Ishikawa (cell line): ENCODE measurements around the gene CCP110.

ENCODE experiments used
- CEBPB ChIP-seq: IDR thresholded peaks from 2 replicates; pipeline ENCODE4 v1.6.1; 2012
- CREB1 ChIP-seq: IDR thresholded peaks from 2 replicates; pipeline ENCODE4 v1.6.1; 2012; ENCODE audit warnings: low read depth
- FOXM1 ChIP-seq: IDR thresholded peaks from 2 replicates; pipeline ENCODE4 v1.6.1; 2012; ENCODE audit warnings: low read depth, borderline replicate concordance
- NFIC ChIP-seq: IDR thresholded peaks from 2 replicates; pipeline ENCODE4 v1.6.1; 2012
- RAD21 ChIP-seq: IDR thresholded peaks from 2 replicates; pipeline ENCODE4 v1.6.1; 2012; ENCODE audit warnings: low read depth
- REST ChIP-seq: IDR thresholded peaks from 2 replicates; pipeline ENCODE4 v1.6.1; 2012; ENCODE audit warnings: low read depth, mild to moderate bottlenecking
- TAF1 ChIP-seq: IDR thresholded peaks from 2 replicates; pipeline ENCODE4 v1.6.1; 2012; ENCODE audit warnings: low read depth, mild to moderate bottlenecking
- TF ChIP-seq, protein P1 (sequence below): IDR thresholded peaks from 2 replicates; pipeline ENCODE4 v1.6.1; 2012

DNA sequence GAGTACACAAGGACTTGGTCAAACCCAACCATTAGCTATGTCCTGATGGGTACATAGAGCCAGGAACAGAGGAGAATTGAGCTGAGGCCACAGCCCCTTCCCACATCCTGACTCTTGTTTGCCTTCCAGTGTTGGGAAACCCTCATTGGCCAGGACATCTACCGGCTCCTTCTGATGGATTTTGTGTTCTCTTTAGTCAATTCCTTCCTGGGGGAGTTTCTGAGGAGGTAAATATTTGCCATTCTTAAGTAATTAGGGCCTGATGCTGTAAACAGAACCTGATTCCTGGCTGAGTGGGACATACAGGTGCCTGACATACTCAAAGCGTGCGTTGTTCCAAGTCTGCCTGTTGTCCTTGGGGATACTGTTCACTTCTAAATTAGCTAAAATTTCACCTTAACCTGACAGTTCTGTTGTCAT is 44.4 kb upstream of the CCP110 start:
- TF ChIP-seq TAF1 (no peak), CREB1 (no peak), FOXM1 (no peak), CEBPB (no peak), NFIC (no peak), RAD21 (no peak), REST (no peak)
- TF ChIP-seq, protein P1, sequence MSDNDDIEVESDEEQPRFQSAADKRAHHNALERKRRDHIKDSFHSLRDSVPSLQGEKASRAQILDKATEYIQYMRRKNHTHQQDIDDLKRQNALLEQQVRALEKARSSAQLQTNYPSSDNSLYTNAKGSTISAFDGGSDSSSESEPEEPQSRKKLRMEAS = no peak
